Esophagus squamous epithelium (tissue), 5 donors: Measurements from ENCODE around the gene RAB17. TPM values are rescaled to one million over a fixed set of nuclear protein-coding genes. Genes with fewer than 3 reads are reported as not detected.
A peak's percentile ranks its signal among the peaks of the same experiment; 100 is the strongest.

Source experiments
- DNase-seq: peaks from one replicate; lab custom pipeline; 2025; lab: John Stamatoyannopoulos, UW
- H3K27ac ChIP-seq, 4 donors: fragments of 200-600 bp; sonication (generic); one replicate each; pipeline ENCODE4 v1.5.1; 2016 to 2019; ENCODE audit warnings: mild to moderate bottlenecking in 1 of 4
- H3K27me3 ChIP-seq, 4 donors: fragments of 200-600 bp; sonication (generic); 1 replicate in 3 of 4; 2 replicates in 1 of 4; pipeline versions ENCODE4 v1.5.1 to v1.6.0; 2017 to 2021; ENCODE audit warnings: antibody characterized with exemption in 1 of 4
- H3K36me3 ChIP-seq, 3 donors: fragments of 200-600 bp; sonication (generic); one replicate each; pipeline ENCODE4 v1.5.1; 2016 to 2019
- H3K4me1 ChIP-seq, 3 donors: fragments of 200-600 bp; sonication (generic); one replicate each; pipeline ENCODE4 v1.5.1; 2017 to 2019
- H3K4me3 ChIP-seq, 4 donors: fragments of 200-600 bp; sonication (generic); 1 replicate in 3 of 4; 2 replicates in 1 of 4; pipeline ENCODE4 v1.5.1; 2016 to 2019; ENCODE audit warnings: mild to moderate bottlenecking in 2 of 4, moderate library complexity in 1 of 4
- H3K9me3 ChIP-seq, 3 donors: fragments of 200-600 bp; sonication (generic); one replicate each; pipeline ENCODE4 v1.5.1; 2016 to 2019
- POLR2A ChIP-seq, 4 donors: fragments of 450-650 bp; IDR thresholded peaks; one replicate each; pipeline ENCODE4 v1.6.1; 2017; ENCODE audit warnings: antibody characterized with exemption in 4 of 4, mild to moderate bottlenecking in 4 of 4, moderate library complexity in 3 of 4
- WGBS, 2 donors: methylation state at CpG; one replicate each; pipeline ENCODE4 v1.1.5; 2018; 5-methylcytosine and 5-hydroxymethylcytosine counted together
- intact Hi-C: fragments of 100-400 bp; cut with DNase I; formaldehyde crosslinking; loops from one replicate; pipeline ENCODE4 v1.15.0; 2022
- total RNA-seq, 4 donors: library from RNA; depleted of rRNA; stranded (reverse); fragments of >200 nt; gene quantifications; one replicate each; pipeline ENCODE4 v1.1.0, GENCODE V29; 2016
- TF ChIP-seq, protein P1 (sequence below), 6 experiments: fragments of 450-650 bp in 4 of 6; fragments of 200-600 bp in 2 of 6; sonication (generic) in 2 of 6; IDR thresholded peaks; one replicate each; pipeline ENCODE4 v1.5.1; 2016 to 2019; ENCODE audit warnings: antibody characterized with exemption in 6 of 6, mild to moderate bottlenecking in 4 of 6, moderate library complexity in 4 of 6
- donor health status: DM: yes; HTN: yes; CAD: no.

Gene RAB17
- total RNA-seq, 4 donors from 2014 or later, result 2.0 to 11.1 (median 6.4) TPM

DNA sequence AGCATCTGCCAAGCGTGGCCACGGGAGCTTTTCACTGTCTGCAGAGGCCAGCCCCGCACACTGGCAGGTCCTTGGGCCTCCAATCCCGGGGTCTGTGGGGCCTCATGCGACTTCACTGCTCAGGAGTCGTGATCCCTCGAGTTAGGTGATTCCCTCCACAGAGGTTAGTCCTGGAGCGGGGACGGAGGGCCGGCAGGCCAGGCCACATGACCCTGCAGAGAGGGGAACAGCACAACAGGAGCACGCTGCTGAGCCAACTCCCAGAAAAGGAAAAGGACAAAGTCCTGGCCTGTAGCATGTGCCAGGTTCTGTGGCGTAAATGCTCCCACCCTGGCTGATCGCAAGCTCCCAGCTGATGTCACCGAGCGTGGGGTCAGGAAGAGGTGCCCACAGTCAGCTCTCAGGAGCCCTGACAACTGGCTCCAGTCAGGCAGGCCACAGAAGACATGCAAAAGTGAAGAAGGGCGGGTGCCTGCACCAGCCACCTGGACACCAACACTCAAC is 39.4 kb downstream of the RAB17 start:
- intact Hi-C loops, result no loop called here
- Histone ChIP-seq H3K4me1 (peaks cover 0 to 8% (median 0%) of the 10 kb centered on the region in 3 donors), H3K4me3 (no peak overlapping the region), H3K9me3 (peaks cover 0 to 19% (median 6%) of the 10 kb centered on the region in 3 donors), H3K27ac (no peak overlapping the region), H3K27me3 (no peaks in the 10 kb centered on the region), H3K36me3 (peaks cover 0 to 19% (median 0%) of the 10 kb centered on the region in 3 donors)
- WGBS, 2 donors, result 82 to 96% methylated on average over 5 to 7 of the region's 16 CpGs
- no peak for DNase-seq
- TF ChIP-seq POLR2A (IDR thresholded peaks at IDR 0.05), result no peak
- TF ChIP-seq, protein P1, sequence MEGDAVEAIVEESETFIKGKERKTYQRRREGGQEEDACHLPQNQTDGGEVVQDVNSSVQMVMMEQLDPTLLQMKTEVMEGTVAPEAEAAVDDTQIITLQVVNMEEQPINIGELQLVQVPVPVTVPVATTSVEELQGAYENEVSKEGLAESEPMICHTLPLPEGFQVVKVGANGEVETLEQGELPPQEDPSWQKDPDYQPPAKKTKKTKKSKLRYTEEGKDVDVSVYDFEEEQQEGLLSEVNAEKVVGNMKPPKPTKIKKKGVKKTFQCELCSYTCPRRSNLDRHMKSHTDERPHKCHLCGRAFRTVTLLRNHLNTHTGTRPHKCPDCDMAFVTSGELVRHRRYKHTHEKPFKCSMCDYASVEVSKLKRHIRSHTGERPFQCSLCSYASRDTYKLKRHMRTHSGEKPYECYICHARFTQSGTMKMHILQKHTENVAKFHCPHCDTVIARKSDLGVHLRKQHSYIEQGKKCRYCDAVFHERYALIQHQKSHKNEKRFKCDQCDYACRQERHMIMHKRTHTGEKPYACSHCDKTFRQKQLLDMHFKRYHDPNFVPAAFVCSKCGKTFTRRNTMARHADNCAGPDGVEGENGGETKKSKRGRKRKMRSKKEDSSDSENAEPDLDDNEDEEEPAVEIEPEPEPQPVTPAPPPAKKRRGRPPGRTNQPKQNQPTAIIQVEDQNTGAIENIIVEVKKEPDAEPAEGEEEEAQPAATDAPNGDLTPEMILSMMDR (IDR thresholded peaks at IDR 0.05), result no peak

DNA sequence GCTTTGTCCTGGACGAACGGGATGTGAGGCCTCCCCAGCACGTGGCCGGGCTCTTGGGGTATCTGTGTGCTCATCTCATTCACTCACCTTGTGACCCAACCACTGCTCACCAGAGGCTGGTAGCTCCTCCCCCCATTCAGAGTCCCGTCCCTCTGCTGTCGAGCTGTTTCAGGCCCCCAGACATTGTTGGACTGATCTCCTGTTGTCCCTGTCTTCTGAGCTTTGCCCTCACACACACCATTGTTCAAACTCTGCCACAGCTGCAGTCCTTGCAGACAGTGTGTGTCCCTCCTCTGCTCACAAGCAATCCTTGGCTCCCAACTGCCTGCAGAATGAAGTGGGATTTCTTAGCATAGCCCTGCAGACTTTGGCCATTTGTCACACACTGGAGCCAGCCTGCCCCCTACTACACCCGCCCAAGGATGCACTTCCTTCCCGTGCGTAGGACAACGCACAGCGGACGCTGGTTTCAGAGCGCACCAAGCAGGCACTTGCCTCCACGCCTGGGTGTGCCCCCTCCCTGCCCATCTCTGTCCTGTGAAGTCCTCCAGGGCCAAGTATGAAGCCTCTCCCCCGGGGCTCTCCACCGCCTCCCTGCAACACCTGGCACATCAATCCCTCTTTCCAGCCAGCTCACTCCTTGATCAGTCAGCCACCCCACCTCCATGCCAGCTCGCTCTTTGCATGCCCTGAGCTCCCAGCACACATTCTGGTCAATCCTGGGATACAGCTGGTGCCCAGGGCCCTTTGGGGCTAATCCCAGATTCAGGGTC is 40.7 kb downstream of the RAB17 start:
- intact Hi-C loops, result no loop called here
- WGBS, 2 donors, result 62 to 67% methylated on average over 11 to 16 of the region's 17 CpGs
- Histone ChIP-seq H3K36me3 (peaks cover 0 to 19% (median 0%) of the 10 kb centered on the region in 3 donors), H3K4me3 (no peak overlapping the region), H3K9me3 (peaks cover 0 to 6% (median 0%) of the 10 kb centered on the region in 3 donors), H3K4me1 (peaks cover 0 to 8% (median 0%) of the 10 kb centered on the region in 3 donors), H3K27me3 (no peaks in the 10 kb centered on the region), H3K27ac (no peak overlapping the region)
- DNase-seq, result no peak
- no peak for TF ChIP-seq POLR2A (IDR thresholded peaks at IDR 0.05)
- TF ChIP-seq, protein P1 (IDR thresholded peaks at IDR 0.05), result no peak

DNA sequence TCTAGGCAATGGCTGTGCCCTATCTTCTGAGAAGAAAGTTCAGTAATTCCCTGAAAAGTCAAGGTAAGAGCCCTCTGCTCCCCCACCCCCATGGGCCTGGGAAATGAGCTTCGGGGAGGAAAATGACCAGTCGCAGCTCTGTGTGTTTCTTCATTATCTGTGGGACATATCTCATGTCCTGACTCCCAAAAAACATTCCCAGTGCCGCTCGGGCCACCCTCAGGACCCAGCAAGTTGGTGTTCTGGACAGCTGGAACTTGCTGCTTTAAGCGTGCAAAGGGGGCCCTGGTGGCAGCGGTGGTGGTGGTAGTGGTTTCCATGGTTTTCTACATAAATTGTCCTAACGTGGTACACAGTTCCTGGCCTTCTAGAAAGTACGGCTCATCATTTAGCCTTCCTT is 41.3 kb downstream of the RAB17 start:
- intact Hi-C loops, result no loop called here
- TF ChIP-seq, protein P1 (IDR thresholded peaks at IDR 0.05), result no peak
- no peak for TF ChIP-seq POLR2A (IDR thresholded peaks at IDR 0.05)
- Histone ChIP-seq H3K27ac (no peak overlapping the region), H3K27me3 (no peaks in the 10 kb centered on the region), H3K36me3 (peaks cover 0 to 15% (median 0%) of the 10 kb centered on the region in 3 donors), H3K9me3 (peaks cover 0 to under 1% (median 0%) of the 10 kb centered on the region in 3 donors), H3K4me3 (no peak overlapping the region), H3K4me1 (peaks cover 0 to 8% (median 0%) of the 10 kb centered on the region in 3 donors)
- no peak for DNase-seq
- WGBS, 2 donors, result 93 to 94% methylated on average over 7 to 8 of the region's 8 CpGs

DNA sequence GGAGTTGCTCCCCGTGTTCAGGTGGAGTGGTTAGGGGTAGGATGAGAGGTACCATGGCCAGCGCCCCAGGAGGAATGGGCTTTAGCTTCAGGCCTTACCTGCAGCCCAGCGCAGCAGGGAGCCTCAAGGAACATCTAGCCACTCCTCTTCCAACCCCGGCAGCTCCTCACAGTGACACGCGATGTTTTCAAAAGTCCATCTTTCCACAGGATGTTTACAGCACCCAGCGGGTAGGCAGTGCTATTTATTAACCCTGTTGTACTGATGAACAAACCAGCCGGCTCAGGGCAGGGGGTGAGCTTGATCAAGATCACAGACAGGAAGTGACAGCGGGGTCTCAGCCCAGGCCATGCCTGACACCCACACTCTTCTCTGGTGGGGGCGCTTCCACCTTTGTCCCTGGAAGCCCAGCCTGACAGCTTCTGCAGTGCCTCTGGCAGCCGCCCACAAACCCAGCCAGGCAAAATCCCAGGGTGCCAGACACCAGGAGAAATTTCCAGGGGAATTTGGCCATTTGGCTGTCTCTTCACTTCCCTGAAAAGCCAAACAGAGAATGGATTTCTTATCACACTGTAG is 42.6 kb downstream of the RAB17 start:
- no peaks in the 10 kb centered on the region for H3K27me3 ChIP-seq
- peak overlapping the region in 2 of 4 donors; percentile 36 to 48 for H3K27ac ChIP-seq
- H3K4me3 ChIP-seq, result no peak overlapping the region
- peaks cover 0 to 8% (median 0%) of the 10 kb centered on the region in 3 donors for H3K4me1 ChIP-seq
- intact Hi-C loops, result no loop called here
- DNase-seq, result no peak
- WGBS, 2 donors, result 58 to 61% methylated on average over 3 to 11 of the region's 11 CpGs
- H3K36me3 ChIP-seq, result peaks cover 0 to 2% (median 0%) of the 10 kb centered on the region in 3 donors
- TF ChIP-seq POLR2A (IDR thresholded peaks at IDR 0.05), result no peak
- TF ChIP-seq, protein P1 (IDR thresholded peaks at IDR 0.05), result no peak
- H3K9me3 ChIP-seq, result no peaks in the 10 kb centered on the region
